Hematopoietic multipotent progenitor cell treated with erythropoietin and hydrocortisone succinate and interleukin-3 and kit ligand, for 8 days (in vitro differentiated cells): ENCODE data around the gene TAX1BP1.
"Not testable (repeated sequence)": the region's sequence is repeated elsewhere in the genome, so short reads cannot be mapped to it uniquely, and the experiment has no call there.

Source experiments
- DNase-seq: peaks from one replicate; pipeline ENCODE4 v3.0.0-alpha.2; 2015

Gene TAX1BP1

GRCh38 chr7:27846388-27846787, 106.4 kb downstream of the TAX1BP1 start:
- DNase-seq, result no peak

GRCh38 chr7:27850531-27850930, 110.6 kb downstream of the TAX1BP1 start:
- DNase-seq, result no peak

GRCh38 chr7:27856703-27857485, 116.9 kb downstream of the TAX1BP1 start:
- not testable (repeated sequence) for DNase-seq

GRCh38 chr7:27860800-27861199, 120.8 kb downstream of the TAX1BP1 start:
- DNase-seq, result no peak

GRCh38 chr7:27861747-27862146, 121.8 kb downstream of the TAX1BP1 start:
- no peak for DNase-seq

- no peak for DNase-seq
Observed at GRCh38 chr7:27863880-27864279, 123.9 kb downstream of the TAX1BP1 start.

GRCh38 chr7:27866256-27866655, 126.3 kb downstream of the TAX1BP1 start:
- no peak for DNase-seq

- no peak for DNase-seq
Observed at GRCh38 chr7:27866828-27867672, 127.1 kb downstream of the TAX1BP1 start.

GRCh38 chr7:27868131-27868550, 128.2 kb downstream of the TAX1BP1 start:
- no peak for DNase-seq

- DNase-seq, result no peak
Observed at GRCh38 chr7:27869056-27869455, 129.1 kb downstream of the TAX1BP1 start.

GRCh38 chr7:27870595-27870994, 130.6 kb downstream of the TAX1BP1 start:
- DNase-seq, result no peak

- no peak for DNase-seq
Observed at GRCh38 chr7:27871086-27871485, 131.1 kb downstream of the TAX1BP1 start.

- no peak for DNase-seq
Observed at GRCh38 chr7:27871866-27872265, 131.9 kb downstream of the TAX1BP1 start.

GRCh38 chr7:27872356-27873275, 132.7 kb downstream of the TAX1BP1 start:
- no peak for DNase-seq

GRCh38 chr7:27873981-27874957, 134.3 kb downstream of the TAX1BP1 start:
- no peak for DNase-seq

- DNase-seq, result no peak
Observed at GRCh38 chr7:27875061-27875460, 135.1 kb downstream of the TAX1BP1 start.

GRCh38 chr7:27875832-27876231, 135.9 kb downstream of the TAX1BP1 start:
- no peak for DNase-seq

GRCh38 chr7:27876756-27877155, 136.8 kb downstream of the TAX1BP1 start:
- DNase-seq, result no peak
